ENCODE results near the gene UXS1. TPM values are rescaled to one million over a fixed set of nuclear protein-coding genes. Genes with fewer than 3 reads are reported as not detected.

The UXS1 gene
- total and polyA plus RNA-seq, 2 experiments from 2014 or later, result 35.8 to 57.5 TPM

DNA sequence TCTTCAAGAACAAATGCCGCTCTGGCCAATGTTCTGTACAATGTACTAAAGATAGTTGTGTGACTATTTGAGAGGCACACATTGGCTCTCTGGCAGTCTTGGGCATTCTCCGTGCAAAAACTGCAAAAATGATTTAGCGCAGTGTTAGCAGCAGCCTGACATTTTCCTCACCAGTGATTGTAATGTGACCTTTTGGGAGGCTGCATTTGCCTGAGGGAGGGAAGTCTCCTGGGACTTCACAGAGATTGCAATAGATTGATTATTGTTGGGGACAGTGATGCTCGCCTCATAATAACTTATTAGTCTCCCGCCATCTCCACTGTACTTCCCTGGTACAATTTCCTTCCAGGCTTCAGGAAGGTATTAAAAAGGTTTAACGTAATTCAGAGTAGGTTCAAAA is 149.2 kb downstream of the UXS1 start:
- DNase-seq, result no peak
- H3K27me3 ChIP-seq (replicated peaks; ENCODE audit: insufficient read depth), result peaks cover 13% of the 10 kb centered on the region
- H3F3A ChIP-seq (ENCODE audit: insufficient read depth), result no peaks in the 10 kb centered on the region
- H3K79me2 ChIP-seq (ENCODE audit: insufficient read depth), result no peaks in the 10 kb centered on the region
- H3K27ac ChIP-seq, result no peak overlapping the region
- no peaks in the 10 kb centered on the region for H4K20me1 ChIP-seq (ENCODE audit: insufficient read depth)
- no peak overlapping the region for H2AFZ ChIP-seq
- no peaks in the 10 kb centered on the region for H3K9me2 ChIP-seq (ENCODE audit: insufficient read depth)
- no peaks in the 10 kb centered on the region for H3K4me1 ChIP-seq (ENCODE audit: insufficient read depth)
- H3K9ac ChIP-seq, result no peak overlapping the region
- no peaks in the 10 kb centered on the region for H3K36me3 ChIP-seq (ENCODE audit: low read depth)
- in situ Hi-C loops (cut with MboI), result no loop called here
- 68 to 73% methylated on average over 6 of the region's 6 CpGs for WGBS, 2 experiments (ENCODE audit: low coverage in 1 of 2, low lambda C conversion rate in 2 of 2, missing lambda C conversion rate in 2 of 2)
- H3K9me3 ChIP-seq (ENCODE audit: low read depth), result no peaks in the 10 kb centered on the region
- no peak overlapping the region for H3K4me2 ChIP-seq (ENCODE audit: unreplicated experiment)
- no peak overlapping the region for H3K4me3 ChIP-seq
- no peak for TF ChIP-seq EZH2phosphoT487 (IDR thresholded peaks at IDR 0.05; ENCODE audit: insufficient read depth, low read depth)
- no peak for TF ChIP-seq EZH2 (IDR thresholded peaks at IDR 0.05; ENCODE audit: insufficient read depth, poor library complexity, severe bottlenecking)

DNA sequence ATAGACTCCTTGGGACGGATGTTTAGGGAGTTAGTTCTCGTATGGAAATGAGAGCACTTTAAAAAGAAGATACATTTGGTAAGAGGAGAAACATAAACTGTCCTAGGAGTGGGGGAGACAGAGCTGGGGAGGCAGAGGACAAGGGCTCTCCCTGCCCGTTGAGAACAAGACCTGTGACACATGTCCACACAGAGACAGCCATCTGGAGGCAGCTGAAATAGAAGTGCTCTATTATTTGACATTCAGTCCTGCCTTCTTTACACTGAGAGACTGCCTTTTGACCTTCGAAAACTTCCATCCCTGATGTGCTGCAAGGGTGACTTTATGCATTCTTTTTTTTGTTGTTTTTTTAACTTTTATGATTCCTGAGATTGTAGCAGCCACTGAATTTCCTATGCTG is 150.1 kb downstream of the UXS1 start:
- no peaks in the 10 kb centered on the region for H3K79me2 ChIP-seq (ENCODE audit: insufficient read depth)
- H3K27me3 ChIP-seq (replicated peaks; ENCODE audit: insufficient read depth), result peaks cover 13% of the 10 kb centered on the region
- H3K9ac ChIP-seq, result no peak overlapping the region
- H3K4me3 ChIP-seq, result no peak overlapping the region
- no peak overlapping the region for H3K4me2 ChIP-seq (ENCODE audit: unreplicated experiment)
- H3F3A ChIP-seq (ENCODE audit: insufficient read depth), result no peaks in the 10 kb centered on the region
- H3K27ac ChIP-seq, result no peak overlapping the region
- 34 to 43% methylated on average over 4 of the region's 4 CpGs for WGBS, 2 experiments (ENCODE audit: low coverage in 1 of 2, low lambda C conversion rate in 2 of 2, missing lambda C conversion rate in 2 of 2)
- no peaks in the 10 kb centered on the region for H4K20me1 ChIP-seq (ENCODE audit: insufficient read depth)
- no peak overlapping the region for H2AFZ ChIP-seq
- H3K4me1 ChIP-seq (ENCODE audit: insufficient read depth), result no peaks in the 10 kb centered on the region
- no peaks in the 10 kb centered on the region for H3K9me2 ChIP-seq (ENCODE audit: insufficient read depth)
- no peaks in the 10 kb centered on the region for H3K36me3 ChIP-seq (ENCODE audit: low read depth)
- H3K9me3 ChIP-seq (ENCODE audit: low read depth), result no peaks in the 10 kb centered on the region
- DNase-seq, result no peak
- TF ChIP-seq EZH2phosphoT487 (IDR thresholded peaks at IDR 0.05; ENCODE audit: insufficient read depth, low read depth) (no peak), EZH2 (IDR thresholded peaks at IDR 0.05; ENCODE audit: insufficient read depth, poor library complexity, severe bottlenecking) (no peak)
- in situ Hi-C loops (cut with MboI), result no loop called here

Data from GM23248 (cell line).